Keratinocyte (primary cell): ENCODE measurements around the gene SLIT3.

Experiments
- CTCF ChIP-seq, 3 experiments: IDR thresholded peaks in 1 of 3; conservative IDR thresholded peaks in 1 of 3; optimal IDR thresholded peaks in 1 of 3; 2 replicates in 2 of 3; 3 replicates in 1 of 3; pipeline versions ENCODE3 to v1.5.1; 2011; ENCODE audit warnings: low read length in 3 of 3, mild to moderate bottlenecking in 3 of 3, moderate library complexity in 2 of 3, control low read depth in 1 of 3, inconsistent platforms in 1 of 3; ENCODE audit not compliant: insufficient read depth in 2 of 3; ENCODE audit errors: extremely low read depth in 1 of 3
- EZH2 ChIP-seq: IDR thresholded peaks from one replicate; pipeline ENCODE4 v1.6.1; 2012; ENCODE audit warnings: inconsistent platforms, mild to moderate bottlenecking, low read length, moderate library complexity

GRCh38 chr5:169279125-169279524 is 21.8 kb downstream of the SLIT3 start:
- no peak for TF ChIP-seq EZH2
- no peak for TF ChIP-seq CTCF (optimal IDR thresholded peaks at IDR 0.05 in 1 of 3, IDR thresholded peaks at IDR 0.05 in 1 of 3, conservative IDR thresholded peaks at IDR 0.05 in 1 of 3; ENCODE audit: extremely low read depth in 1 of 3, insufficient read depth in 2 of 3, low read length in 3 of 3)
